Activated naive CD4-positive, alpha-beta T cell treated with anti-CD3 and anti-CD28 coated beads, Interleukin-2, amount 10 ng/mL, durations not matched to agents 7 days and 5 days (primary cell): ENCODE measurements around the gene FBXO31.

Experiments
- CTCF ChIA-PET: fragments of 350-600 bp; sonication (Branson Sonifier 250); formaldehyde crosslinking; loops from one replicate; lab custom pipeline; 2021; ENCODE audit warnings: antibody characterized with exemption; lab: Charles Lee
- DNase-seq: peaks from one replicate; pipeline ENCODE4 v3.0.0-alpha.2; 2020
- H3K27ac Mint-ChIP-seq: one replicate; pipeline ENCODE4 v1.8.0; 2021; ENCODE audit warnings: mild to moderate bottlenecking, moderate library complexity, mixed read lengths
- H3K27me3 Mint-ChIP-seq: one replicate; pipeline ENCODE4 v1.8.0; 2021; ENCODE audit warnings: mild to moderate bottlenecking, mixed read lengths
- H3K36me3 Mint-ChIP-seq: one replicate; pipeline ENCODE4 v1.8.0; 2021; ENCODE audit warnings: mixed read lengths
- H3K4me1 Mint-ChIP-seq: one replicate; pipeline ENCODE4 v1.8.0; 2021; ENCODE audit warnings: mixed read lengths
- H3K4me3 Mint-ChIP-seq: one replicate; pipeline ENCODE4 v1.8.0; 2021; ENCODE audit warnings: mild to moderate bottlenecking, moderate library complexity, mixed read lengths
- H3K9me3 Mint-ChIP-seq: one replicate; pipeline ENCODE4 v1.8.0; 2021; ENCODE audit warnings: mixed read lengths

Gene FBXO31

DNA sequence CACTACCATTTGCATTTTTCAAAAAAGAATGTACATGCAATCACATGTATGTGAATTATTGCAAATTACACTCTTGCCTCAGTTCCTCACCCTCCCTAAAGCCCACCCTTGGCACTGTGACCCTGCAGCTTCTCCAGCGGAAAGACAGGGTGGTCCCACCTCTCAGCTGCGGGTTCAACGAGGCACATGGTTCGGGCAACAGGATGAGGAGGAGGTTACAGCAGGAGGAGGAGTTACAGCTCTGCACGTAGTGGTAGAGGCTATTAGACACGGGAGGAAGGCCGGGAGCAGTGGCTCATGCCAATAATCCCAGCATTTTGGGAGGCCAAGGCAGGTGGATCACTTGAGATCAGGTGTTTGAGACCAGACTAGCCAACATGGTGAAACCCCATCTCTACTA is 71.6 kb downstream of the FBXO31 start:
- Mint-ChIP-seq H3K4me1 (peaks cover 6% of the 10 kb centered on the region), H3K36me3 (peaks cover 4% of the 10 kb centered on the region), H3K27ac (no peak overlapping the region), H3K9me3 (peaks cover 4% of the 10 kb centered on the region), H3K27me3 (peaks cover under 1% of the 10 kb centered on the region), H3K4me3 (no peak overlapping the region)
- CTCF ChIA-PET = interaction anchor here (1.2 to 2.2 kb wide), 3 partner anchors 8 to 16 kb away, joined by 4 to 5 read pairs (median 4); no protein-coding TSS in a partner anchor
- DNase-seq = no peak

DNA sequence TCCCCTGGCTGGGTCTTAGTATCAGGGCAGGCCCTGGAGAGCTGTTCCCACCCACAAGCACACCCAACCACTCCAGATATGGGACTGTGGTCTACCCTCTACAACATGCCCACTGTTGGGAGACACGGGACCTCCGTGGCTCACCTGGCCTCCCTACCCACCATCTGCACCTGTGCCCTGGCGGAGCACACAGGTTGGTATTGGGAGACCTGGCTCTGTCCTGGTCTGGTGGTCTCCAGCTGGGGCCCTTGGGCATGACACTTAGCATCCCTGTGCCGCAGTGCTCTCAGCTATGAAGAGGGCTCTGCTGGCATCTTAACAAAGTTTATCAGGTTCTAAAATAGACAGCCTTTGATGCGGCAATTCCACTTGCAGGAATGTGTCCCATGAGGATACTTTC is 72.2 kb downstream of the FBXO31 start:
- H3K36me3 Mint-ChIP-seq = peaks cover 4% of the 10 kb centered on the region
- H3K4me3 Mint-ChIP-seq = no peak overlapping the region
- no peak overlapping the region for H3K27ac Mint-ChIP-seq

DNA sequence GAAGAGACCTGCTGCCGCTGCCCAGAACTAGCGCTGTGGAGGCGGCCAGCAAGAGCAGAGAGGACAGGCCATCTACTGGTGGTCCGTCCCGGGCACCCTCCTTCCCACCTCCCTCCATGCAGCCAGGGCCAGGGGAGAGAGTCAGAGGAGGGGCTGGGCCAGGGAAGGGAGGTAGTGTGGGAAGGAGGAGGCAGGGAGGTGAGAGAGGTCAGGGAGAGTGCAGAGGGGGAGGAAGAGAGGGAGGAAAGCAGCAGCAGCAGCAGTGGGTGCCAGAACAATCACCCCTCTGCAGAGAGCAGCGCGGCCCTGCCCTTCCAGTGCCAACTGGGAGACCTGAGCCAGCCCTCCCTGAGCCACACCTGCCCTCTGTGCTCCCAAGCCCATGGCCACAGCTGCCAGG is 73.0 kb downstream of the FBXO31 start:
- no peak overlapping the region for H3K27ac Mint-ChIP-seq
- CTCF ChIA-PET = interaction anchor here (1.2 kb wide), 1 partner anchor 84 kb away, joined by 4 read pairs; no protein-coding TSS in a partner anchor
- no peaks in the 10 kb centered on the region for H3K27me3 Mint-ChIP-seq
- H3K36me3 Mint-ChIP-seq = peaks cover 4% of the 10 kb centered on the region
- peaks cover 4% of the 10 kb centered on the region for H3K9me3 Mint-ChIP-seq
- no peak overlapping the region for H3K4me3 Mint-ChIP-seq
- H3K4me1 Mint-ChIP-seq = peaks cover under 1% of the 10 kb centered on the region
- peak; percentile 7 for DNase-seq

More for the DNA sequence above, 72.2 kb downstream of the FBXO31 start:
- Mint-ChIP-seq H3K9me3 (peaks cover 4% of the 10 kb centered on the region), H3K4me1 (peaks cover 3% of the 10 kb centered on the region), H3K27me3 (no peaks in the 10 kb centered on the region)
- CTCF ChIA-PET = interaction anchor here (1.2 kb wide), 2 partner anchors 8 to 83 kb away, joined by 4 read pairs; no protein-coding TSS in a partner anchor
- DNase-seq = peak; percentile 7

DNA sequence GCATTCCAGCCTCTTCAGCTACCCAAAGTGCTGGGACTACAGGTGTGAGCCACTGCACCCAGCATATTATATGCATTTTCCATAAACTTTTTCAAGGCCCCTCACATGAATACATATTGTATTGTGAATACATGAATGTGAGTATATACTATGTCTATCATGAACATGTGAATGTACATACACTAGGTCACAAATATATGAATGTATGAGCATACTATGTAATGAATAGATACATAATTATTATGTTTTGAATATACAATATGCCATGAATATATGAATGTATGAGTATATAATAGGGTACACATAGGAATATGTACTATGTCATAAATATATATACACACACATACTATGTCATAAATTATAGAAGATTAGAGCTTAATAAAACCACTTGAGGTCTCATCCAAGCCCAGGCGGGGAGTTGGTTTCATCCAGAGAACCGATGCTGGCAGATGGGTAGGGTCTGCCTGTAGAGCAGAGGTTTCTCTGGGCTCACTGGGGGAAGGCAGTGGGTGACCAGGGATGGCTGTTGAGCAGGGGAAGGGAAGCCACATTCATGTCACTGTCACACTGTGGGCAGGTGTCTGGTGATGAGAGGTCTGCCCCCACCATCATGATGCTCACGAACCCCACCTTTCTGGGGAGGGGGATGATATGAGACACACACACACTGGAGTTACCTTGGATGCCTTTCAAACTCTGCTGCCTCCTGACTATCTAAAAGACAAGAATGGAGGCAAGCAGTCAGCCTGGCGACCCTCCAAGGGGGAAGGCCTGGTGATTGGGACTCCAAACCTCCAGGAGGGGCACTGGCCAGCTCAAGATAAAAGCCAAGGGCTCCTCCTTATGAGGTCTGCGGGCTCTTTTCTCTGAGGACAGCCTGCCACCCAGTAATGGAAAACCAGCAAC is 73.7 kb downstream of the FBXO31 start:
- Mint-ChIP-seq H3K27me3 (no peaks in the 10 kb centered on the region), H3K4me3 (no peak overlapping the region), H3K9me3 (peaks cover 4% of the 10 kb centered on the region), H3K36me3 (peaks cover 4% of the 10 kb centered on the region), H3K27ac (peak overlapping the region; percentile 67), H3K4me1 (peaks cover 4% of the 10 kb centered on the region)
- no peak for DNase-seq
- CTCF ChIA-PET = no interaction called here

DNA sequence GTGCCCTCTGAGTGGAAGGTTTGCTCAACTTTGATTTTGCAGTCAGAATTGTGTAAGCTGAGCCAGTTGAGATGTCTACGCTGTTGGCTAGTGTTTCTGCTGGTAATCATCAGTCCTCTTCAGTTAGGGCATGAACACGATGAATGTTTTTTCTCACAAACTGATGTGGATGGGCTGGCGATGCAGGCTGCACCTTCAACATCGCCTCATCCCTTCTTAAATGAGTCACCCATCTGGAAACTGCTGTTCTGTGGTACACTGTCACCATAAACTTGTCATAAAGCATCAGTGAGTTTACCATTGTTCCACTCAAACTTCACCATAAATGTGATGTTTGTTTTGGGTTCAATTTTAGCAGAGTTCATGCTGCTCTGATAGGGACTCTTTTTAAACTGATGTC is 74.8 kb downstream of the FBXO31 start:
- Mint-ChIP-seq H3K4me3 (no peak overlapping the region), H3K27ac (peak overlapping the region; percentile 28), H3K9me3 (peaks cover 4% of the 10 kb centered on the region), H3K4me1 (peaks cover 14% of the 10 kb centered on the region), H3K27me3 (no peaks in the 10 kb centered on the region), H3K36me3 (peaks cover 4% of the 10 kb centered on the region)
- CTCF ChIA-PET = no interaction called here
- DNase-seq = no peak

DNA sequence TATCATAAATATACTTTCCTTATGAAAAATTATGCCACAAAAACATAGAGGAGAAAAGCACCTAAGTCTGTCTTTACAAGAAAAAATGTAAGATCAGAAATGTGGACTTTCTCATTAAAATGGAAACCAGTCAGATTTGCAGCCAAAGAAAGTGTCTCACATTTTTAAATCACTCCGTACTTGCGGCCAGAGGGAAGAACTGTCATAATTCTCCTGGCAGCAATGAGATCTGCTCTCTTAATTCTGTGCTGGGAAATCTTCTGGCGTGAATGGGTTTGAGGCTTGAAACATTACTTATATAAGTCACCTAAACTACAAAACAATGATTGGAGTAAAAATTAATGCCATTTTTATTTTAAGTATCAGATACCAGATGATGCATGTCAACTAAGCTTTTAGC is 77.1 kb downstream of the FBXO31 start:
- Mint-ChIP-seq H3K4me1 (peaks cover 27% of the 10 kb centered on the region), H3K27me3 (no peaks in the 10 kb centered on the region), H3K4me3 (no peak overlapping the region), H3K36me3 (peaks cover 6% of the 10 kb centered on the region), H3K27ac (no peak overlapping the region), H3K9me3 (peaks cover 4% of the 10 kb centered on the region)
- CTCF ChIA-PET = interaction anchor here (1.4 kb wide), 1 partner anchor 10 kb away, joined by 6 read pairs; the partner anchor contains the start of gene C16orf95
- no peak for DNase-seq

DNA sequence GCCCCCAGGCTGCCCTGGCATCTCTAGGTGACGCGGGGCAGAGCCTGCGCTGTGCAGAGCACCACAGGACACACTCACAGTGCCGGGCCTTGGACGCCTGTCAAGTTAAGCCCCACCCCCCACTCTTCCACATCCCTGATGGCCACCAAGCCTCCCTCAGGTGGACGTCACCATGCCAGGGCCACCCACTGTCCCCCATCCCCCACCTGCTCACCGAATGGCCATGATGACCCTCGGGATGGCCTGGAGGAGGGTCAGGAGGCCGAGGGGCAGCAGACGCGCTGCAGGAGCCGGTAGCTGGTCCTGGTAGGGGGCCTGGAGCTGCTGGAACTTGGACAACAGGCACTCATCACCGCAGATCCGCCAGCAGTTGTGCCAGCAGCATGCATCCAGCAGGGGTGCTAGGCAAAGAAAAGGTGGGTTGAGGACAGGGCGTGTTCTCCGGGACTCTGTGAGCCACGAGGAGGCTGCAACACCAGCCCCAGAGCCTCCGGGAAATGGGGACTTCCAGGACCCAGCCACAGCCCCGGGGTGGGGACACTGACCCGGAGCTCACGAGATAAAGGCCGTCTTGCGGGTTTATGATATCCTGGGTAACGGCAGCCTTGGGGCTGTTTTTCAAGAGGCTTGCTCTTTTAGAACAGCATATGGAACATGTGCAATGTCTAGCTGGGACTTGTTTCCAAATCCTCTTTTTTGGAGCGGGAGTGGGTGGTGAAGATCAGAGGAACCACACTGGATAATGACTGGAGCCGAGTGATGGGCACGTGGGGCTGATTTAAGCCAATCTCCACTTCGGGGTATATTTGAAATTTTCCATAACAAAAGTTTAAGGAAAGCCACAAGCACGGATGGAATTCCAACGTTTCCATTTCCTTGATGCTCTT is 77.8 kb downstream of the FBXO31 start:
- no peak for DNase-seq
- CTCF ChIA-PET = interaction anchor here (1.4 kb wide), 1 partner anchor 10 kb away, joined by 5 read pairs; no protein-coding TSS in a partner anchor
- Mint-ChIP-seq H3K27ac (no peak overlapping the region), H3K9me3 (peaks cover 4% of the 10 kb centered on the region), H3K4me1 (peaks cover 27% of the 10 kb centered on the region), H3K36me3 (peaks cover 6% of the 10 kb centered on the region), H3K27me3 (no peaks in the 10 kb centered on the region), H3K4me3 (no peak overlapping the region)

DNA sequence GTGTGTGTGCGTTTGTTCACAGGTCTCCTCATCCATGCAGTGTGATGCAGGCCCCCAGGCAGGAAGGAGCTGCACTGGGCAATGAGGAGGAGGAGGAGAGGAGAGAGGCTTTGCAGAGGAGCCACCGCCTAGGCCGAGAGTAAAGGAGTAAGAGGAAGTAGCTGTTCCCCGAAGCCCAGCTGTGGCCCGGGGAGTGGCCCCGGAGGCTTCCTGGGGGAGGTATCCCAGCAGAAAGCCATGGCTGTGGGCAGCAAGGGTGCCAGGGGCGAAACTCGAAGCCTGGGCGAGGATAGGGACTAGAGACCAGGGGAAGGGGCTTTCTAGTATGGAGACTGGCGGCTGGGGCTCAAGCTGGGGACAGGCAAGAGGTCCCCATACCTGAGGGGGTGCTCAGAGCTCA is 78.6 kb downstream of the FBXO31 start:
- peaks cover 4% of the 10 kb centered on the region for H3K9me3 Mint-ChIP-seq
- DNase-seq = no peak
- H3K4me3 Mint-ChIP-seq = no peak overlapping the region
- H3K36me3 Mint-ChIP-seq = peaks cover 6% of the 10 kb centered on the region
- H3K4me1 Mint-ChIP-seq = peaks cover 27% of the 10 kb centered on the region
- H3K27me3 Mint-ChIP-seq = no peaks in the 10 kb centered on the region
- CTCF ChIA-PET = interaction anchor here (1.4 kb wide), 1 partner anchor 11 kb away, joined by 5 read pairs; no protein-coding TSS in a partner anchor
- peak overlapping the region; percentile 65 for H3K27ac Mint-ChIP-seq

DNA sequence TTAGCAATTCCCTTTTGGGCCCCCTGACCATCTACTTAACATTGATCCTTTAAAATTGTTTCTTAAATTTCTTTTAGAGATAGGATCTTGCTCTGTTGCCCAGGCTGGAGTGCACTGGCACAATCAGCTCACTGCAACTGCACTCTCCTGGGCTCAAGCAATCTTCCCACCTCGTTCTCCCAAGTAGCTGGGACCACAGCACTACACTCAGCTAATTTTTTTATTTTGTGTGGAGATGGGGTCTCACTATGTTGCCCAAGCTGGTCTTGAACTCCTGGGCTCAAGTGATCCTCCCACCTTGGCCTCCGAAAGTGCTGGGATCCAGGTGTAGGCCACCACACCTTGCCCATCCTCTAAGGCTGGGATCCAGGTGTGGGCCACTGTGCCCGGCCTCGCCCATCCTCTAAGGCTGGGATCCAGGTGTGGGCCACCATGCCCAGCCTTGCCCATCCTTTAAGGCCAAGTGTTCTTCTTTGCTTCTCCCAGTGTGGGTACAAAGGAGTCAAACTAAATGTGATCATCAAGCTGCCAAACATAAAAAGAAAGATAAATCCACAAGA is 79.5 kb downstream of the FBXO31 start:
- no peak for DNase-seq
- CTCF ChIA-PET = interaction anchor here (1.4 to 1.5 kb wide), 2 partner anchors 8 to 12 kb away, joined by 4 to 5 read pairs; no protein-coding TSS in a partner anchor
- peaks cover 4% of the 10 kb centered on the region for H3K9me3 Mint-ChIP-seq
- peak overlapping the region; percentile 91 for H3K27ac Mint-ChIP-seq
- no peaks in the 10 kb centered on the region for H3K27me3 Mint-ChIP-seq
- H3K4me3 Mint-ChIP-seq = no peak overlapping the region
- peaks cover 6% of the 10 kb centered on the region for H3K36me3 Mint-ChIP-seq
- peaks cover 27% of the 10 kb centered on the region for H3K4me1 Mint-ChIP-seq

DNA sequence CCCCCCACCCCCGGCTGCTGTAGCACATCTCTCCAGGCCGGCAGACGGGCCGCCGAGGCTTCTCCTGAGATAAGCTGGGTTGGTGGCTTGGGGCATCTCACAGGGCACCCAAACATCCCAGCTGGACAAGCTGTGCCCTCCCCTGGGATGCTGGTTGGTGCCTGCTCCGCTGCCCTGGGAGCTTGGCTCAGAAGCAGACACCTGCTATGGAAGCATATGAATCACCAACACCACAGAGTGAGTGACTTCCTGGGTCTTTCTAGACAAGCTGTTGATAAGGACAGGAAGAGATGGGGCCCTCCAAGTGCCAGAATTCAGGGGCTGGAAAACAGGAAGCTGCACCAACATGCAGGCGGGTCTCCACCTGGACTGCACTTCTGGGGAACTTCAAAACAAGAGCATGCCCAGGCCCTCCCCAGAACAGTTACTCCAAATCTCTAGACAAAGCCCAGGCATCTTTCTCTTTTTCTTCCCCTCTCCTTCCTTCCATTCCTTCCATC is 80.1 kb downstream of the FBXO31 start:
- Mint-ChIP-seq H3K27me3 (no peaks in the 10 kb centered on the region), H3K9me3 (peaks cover under 1% of the 10 kb centered on the region), H3K4me1 (peaks cover 27% of the 10 kb centered on the region), H3K4me3 (no peak overlapping the region), H3K27ac (peak overlapping the region; percentile 91), H3K36me3 (peaks cover 2% of the 10 kb centered on the region)
- CTCF ChIA-PET = interaction anchor here (1.5 kb wide), 1 partner anchor 9 kb away, joined by 4 read pairs; no protein-coding TSS in a partner anchor
- DNase-seq = peak; percentile 41

DNA sequence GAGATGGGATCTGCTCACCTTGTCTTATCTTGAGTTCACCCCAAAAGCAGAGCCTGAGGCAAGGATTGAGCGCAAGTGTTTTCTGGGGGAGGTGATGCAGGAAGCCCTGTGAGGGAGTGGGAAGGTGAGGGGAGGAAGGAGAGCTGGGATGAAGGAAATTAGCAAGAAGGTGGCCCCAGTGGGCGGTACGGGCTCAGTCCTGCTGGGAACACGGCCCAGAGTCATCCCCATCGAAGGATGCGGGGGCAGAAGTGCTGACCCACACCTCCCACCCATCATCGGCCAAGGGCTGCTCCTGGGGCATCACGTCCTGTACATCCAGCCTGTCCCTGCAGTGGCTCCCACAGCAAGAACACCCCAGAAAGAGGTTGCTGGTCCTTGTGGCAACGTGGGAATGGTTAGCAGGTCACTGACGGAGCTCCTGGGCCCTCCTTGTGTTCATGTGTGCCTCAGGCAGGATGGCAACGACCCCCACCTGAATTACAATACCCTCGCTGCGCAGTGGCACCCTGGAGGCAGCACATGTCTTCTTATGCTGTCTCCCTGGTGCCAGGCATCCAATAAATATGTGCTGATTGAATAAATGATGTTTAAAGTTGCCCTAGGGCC is 84.6 kb downstream of the FBXO31 start:
- Mint-ChIP-seq H3K36me3 (peaks cover 4% of the 10 kb centered on the region), H3K27me3 (no peaks in the 10 kb centered on the region), H3K27ac (no peak overlapping the region), H3K4me1 (peaks cover 16% of the 10 kb centered on the region), H3K4me3 (no peak overlapping the region), H3K9me3 (no peaks in the 10 kb centered on the region)
- CTCF ChIA-PET = interaction anchor here (0.6 to 1.4 kb wide), 4 partner anchors 14 to 248 kb away, joined by 3 to 5 read pairs (median 4); partner anchors contain the start of gene C16orf95
- no peak for DNase-seq

DNA sequence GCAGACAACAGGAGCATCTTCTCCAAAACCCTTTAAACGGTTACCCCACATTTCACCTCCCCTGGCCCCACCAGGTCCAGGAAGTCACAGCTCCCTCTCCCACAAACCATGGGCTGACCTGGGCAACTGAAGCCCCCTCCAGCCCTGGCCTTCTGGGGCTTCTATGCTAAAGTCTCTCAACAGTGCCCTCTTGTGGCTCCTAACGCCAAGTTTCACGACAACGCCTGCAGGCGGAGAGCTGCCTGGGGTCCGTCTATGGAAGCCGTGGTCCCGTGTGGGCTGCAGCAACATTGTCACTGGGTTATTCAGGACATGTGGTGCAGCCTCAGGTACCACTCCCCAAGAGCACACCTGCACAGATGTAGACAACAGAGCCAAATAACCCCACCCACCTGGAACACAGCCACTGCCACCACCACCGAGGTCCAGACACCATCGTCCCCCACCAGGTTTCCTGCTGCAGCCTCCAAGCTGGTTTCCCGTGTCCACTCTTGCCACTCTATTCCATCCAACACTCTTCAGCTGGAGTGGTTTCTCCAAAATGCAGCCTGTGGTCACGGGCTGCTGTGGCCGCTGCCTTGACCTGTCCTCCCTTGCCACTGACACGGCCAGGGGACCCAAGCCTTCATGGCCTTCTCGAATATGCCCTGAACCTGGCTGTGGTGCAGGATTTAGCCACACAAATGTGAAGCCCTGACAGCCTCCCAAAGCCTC is 85.5 kb downstream of the FBXO31 start:
- peak; percentile 60 for DNase-seq
- H3K4me1 Mint-ChIP-seq = peaks cover 8% of the 10 kb centered on the region
- CTCF ChIA-PET = interaction anchor here (0.6 to 1.6 kb wide), 11 partner anchors 15 to 471 kb away, joined by 3 to 6 read pairs (median 4); partner anchors contain the start of gene C16orf95
- no peak overlapping the region for H3K4me3 Mint-ChIP-seq
- no peak overlapping the region for H3K27ac Mint-ChIP-seq
- peaks cover 3% of the 10 kb centered on the region for H3K36me3 Mint-ChIP-seq
- H3K27me3 Mint-ChIP-seq = no peaks in the 10 kb centered on the region
- no peaks in the 10 kb centered on the region for H3K9me3 Mint-ChIP-seq
